IMR-90 (cell line): ENCODE results near the gene SLC35E3.

Experiments used
- CTCF ChIP-seq: conservative IDR thresholded peaks from 2 replicates; pipeline ENCODE4 v1.5.1; 2012; ENCODE audit warnings: mild to moderate bottlenecking, low read depth, low read length, improper control_type of control experiment
- FOS ChIP-seq: fragments of 150-350 bp; IDR thresholded peaks from 2 replicates; pipeline ENCODE4 v1.6.1; 2016; ENCODE audit warnings: low read depth, low read length
- NFE2L2 ChIP-seq: fragments of 150-350 bp; IDR thresholded peaks from 2 replicates; pipeline ENCODE4 v1.6.1; 2016; ENCODE audit warnings: low read depth, mild to moderate bottlenecking, low read length
- POLR2A ChIP-seq: IDR thresholded peaks from 2 replicates; pipeline ENCODE4 v1.6.1; 2012; ENCODE audit warnings: mild to moderate bottlenecking, low read depth, low read length
- RCOR1 ChIP-seq: IDR thresholded peaks from 2 replicates; pipeline ENCODE4 v1.6.1; 2012; ENCODE audit warnings: mild to moderate bottlenecking, low read length, improper control_type of control experiment; ENCODE audit not compliant: insufficient replicate concordance
- RFX5 ChIP-seq: IDR thresholded peaks from 2 replicates; pipeline ENCODE4 v1.8.0; 2012; ENCODE audit warnings: low read depth, mild to moderate bottlenecking, low read length, moderate library complexity
- SMC3 ChIP-seq: fragments of 150-350 bp; IDR thresholded peaks from 2 replicates; pipeline ENCODE4 v1.6.1; 2016; ENCODE audit warnings: low read depth, mild to moderate bottlenecking, antibody characterized with exemption, low read length, moderate library complexity

- TF ChIP-seq RCOR1 (no peak), FOS (no peak), CTCF (no peak), NFE2L2 (no peak), POLR2A (no peak), SMC3 (no peak), RFX5 (no peak)
These were observed 33.3 kb downstream of the SLC35E3 start for GRCh38 chr12:68779280-68779679.
